Lower leg skin (tissue), 4 donors: ENCODE results near the gene PCED1B. TPM values are rescaled to one million over a fixed set of nuclear protein-coding genes. Genes with fewer than 3 reads are reported as not detected.
"Not testable (repeated sequence)": the region's sequence is repeated elsewhere in the genome, so short reads cannot be mapped to it uniquely, and the experiment has no call there.

Source experiments
- DNase-seq, 2 donors: peaks; one replicate each; pipeline ENCODE4 v3.0.0-alpha.2; 2019; ENCODE audit warnings: low spot score in 2 of 2
- H3K4me3 ChIP-seq: fragments of 200-600 bp; sonication (generic); 2 replicates; pipeline ENCODE4 v1.5.1; 2017; ENCODE audit warnings: mild to moderate bottlenecking, low read depth; ENCODE audit not compliant: poor library complexity, severe bottlenecking
- POLR2A ChIP-seq, 2 donors: fragments of 450-650 bp; IDR thresholded peaks; one replicate each; pipeline ENCODE4 v1.6.1; 2016 to 2017; ENCODE audit warnings: antibody characterized with exemption in 2 of 2, mild to moderate bottlenecking in 1 of 2, moderate library complexity in 1 of 2
- WGBS, 2 donors: methylation state at CpG; one replicate each; pipeline ENCODE4 v1.1.5; 2018; 5-methylcytosine and 5-hydroxymethylcytosine counted together
- intact Hi-C: fragments of 100-400 bp; cut with DNase I; formaldehyde crosslinking; loops from one replicate; pipeline ENCODE4 v1.15.0; 2023; ENCODE audit warnings: low total_unique reads
- total RNA-seq, 4 donors: library from RNA; depleted of rRNA; stranded (reverse); fragments of >200 nt; gene quantifications; one replicate each; pipeline ENCODE4 v1.1.0, GENCODE V29; 2016
- TF ChIP-seq, protein P1 (sequence below), 3 donors: fragments of 450-650 bp; IDR thresholded peaks; one replicate each; pipeline ENCODE4 v1.5.1; 2016; ENCODE audit warnings: antibody characterized with exemption in 3 of 3, mild to moderate bottlenecking in 3 of 3, moderate library complexity in 2 of 3

The PCED1B gene
- total RNA-seq, 4 donors from 2014 or later, result 0.23 to 3.0 (median 0.73) TPM

- 57 to 66% methylated on average over 5 of the region's 5 CpGs for WGBS, 2 donors
- intact Hi-C loops, result no loop called here
- TF ChIP-seq, protein P1, sequence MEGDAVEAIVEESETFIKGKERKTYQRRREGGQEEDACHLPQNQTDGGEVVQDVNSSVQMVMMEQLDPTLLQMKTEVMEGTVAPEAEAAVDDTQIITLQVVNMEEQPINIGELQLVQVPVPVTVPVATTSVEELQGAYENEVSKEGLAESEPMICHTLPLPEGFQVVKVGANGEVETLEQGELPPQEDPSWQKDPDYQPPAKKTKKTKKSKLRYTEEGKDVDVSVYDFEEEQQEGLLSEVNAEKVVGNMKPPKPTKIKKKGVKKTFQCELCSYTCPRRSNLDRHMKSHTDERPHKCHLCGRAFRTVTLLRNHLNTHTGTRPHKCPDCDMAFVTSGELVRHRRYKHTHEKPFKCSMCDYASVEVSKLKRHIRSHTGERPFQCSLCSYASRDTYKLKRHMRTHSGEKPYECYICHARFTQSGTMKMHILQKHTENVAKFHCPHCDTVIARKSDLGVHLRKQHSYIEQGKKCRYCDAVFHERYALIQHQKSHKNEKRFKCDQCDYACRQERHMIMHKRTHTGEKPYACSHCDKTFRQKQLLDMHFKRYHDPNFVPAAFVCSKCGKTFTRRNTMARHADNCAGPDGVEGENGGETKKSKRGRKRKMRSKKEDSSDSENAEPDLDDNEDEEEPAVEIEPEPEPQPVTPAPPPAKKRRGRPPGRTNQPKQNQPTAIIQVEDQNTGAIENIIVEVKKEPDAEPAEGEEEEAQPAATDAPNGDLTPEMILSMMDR (IDR thresholded peaks at IDR 0.05), result no peak
- TF ChIP-seq POLR2A (IDR thresholded peaks at IDR 0.05), result no peak
- DNase-seq, result no peak
- no peak overlapping the region for H3K4me3 ChIP-seq
These were observed 35.1 kb downstream of the PCED1B start for GRCh38 chr12:47114481-47114892.

DNA sequence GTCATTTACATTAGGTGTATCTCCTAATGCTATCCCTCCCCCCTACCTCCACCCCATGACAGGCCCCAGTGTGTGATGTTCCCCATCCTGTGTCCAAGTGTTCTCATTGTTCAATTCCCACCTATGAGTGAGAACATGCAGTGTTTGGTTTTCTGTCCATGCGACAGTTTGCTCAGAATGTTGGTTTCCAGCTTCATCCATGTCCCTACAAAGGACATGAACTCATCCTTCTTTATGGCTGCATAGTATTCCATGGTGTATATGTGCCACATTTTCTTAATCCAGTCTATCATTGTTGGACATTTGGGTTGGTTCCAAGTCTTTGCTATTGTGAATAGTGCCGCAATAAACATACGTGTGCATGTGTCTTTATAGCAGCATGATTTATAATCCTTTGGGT is 37.9 kb downstream of the PCED1B start:
- WGBS, 2 donors, result 74 to 100% methylated on average over 2 to 3 of the region's 3 CpGs
- H3K4me3 ChIP-seq, DNase-seq, intact Hi-C loops: not testable (repeated sequence)

DNA sequence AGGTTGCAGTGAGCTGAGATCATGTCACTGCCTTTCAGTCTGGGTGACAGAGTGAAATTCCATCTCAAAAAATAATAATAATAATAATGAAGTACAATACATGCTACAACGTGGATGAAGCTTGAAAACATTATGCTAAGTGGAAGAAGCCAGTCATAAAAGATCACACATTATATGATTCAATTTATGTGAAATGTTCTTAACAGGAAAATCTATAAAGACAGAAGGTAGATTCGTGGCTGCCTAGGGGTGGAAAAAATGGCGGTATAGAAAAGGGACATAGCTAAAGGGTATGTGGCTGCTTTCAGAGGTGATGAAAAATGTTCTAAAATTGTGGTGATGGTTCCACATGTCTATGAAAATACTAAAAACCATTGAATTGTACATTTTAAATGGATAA is 41.3 kb downstream of the PCED1B start:
- no peak for DNase-seq
- intact Hi-C loops, result no loop called here
- TF ChIP-seq, protein P1 (IDR thresholded peaks at IDR 0.05), result no peak
- TF ChIP-seq POLR2A (IDR thresholded peaks at IDR 0.05), result no peak
- H3K4me3 ChIP-seq, result no peak overlapping the region
- 84 to 90% methylated on average over 3 of the region's 3 CpGs for WGBS, 2 donors

DNA sequence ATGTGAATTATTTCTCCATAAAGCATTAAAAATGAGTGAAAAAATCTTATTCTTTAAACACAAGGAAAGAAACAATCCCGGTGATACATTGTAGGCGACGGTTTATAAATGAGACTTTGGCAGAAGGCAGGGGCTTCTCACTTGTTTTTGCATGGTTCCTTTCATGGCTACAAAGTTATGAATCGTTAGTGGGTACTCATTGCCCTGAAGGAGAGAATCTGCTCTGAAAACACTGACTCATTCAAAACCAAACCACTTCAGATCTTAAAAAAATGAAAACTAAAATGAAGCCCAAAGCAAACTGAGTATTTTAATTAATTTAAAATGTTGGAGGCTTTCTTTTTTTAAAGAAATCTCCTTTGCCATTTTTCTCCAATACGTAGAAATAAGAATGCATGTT is 41.7 kb downstream of the PCED1B start:
- no peak for TF ChIP-seq POLR2A (IDR thresholded peaks at IDR 0.05)
- TF ChIP-seq, protein P1 (IDR thresholded peaks at IDR 0.05), result no peak
- no peak for DNase-seq
- 74 to 76% methylated on average over 5 of the region's 5 CpGs for WGBS, 2 donors
- no peak overlapping the region for H3K4me3 ChIP-seq
- intact Hi-C loops, result no loop called here

DNA sequence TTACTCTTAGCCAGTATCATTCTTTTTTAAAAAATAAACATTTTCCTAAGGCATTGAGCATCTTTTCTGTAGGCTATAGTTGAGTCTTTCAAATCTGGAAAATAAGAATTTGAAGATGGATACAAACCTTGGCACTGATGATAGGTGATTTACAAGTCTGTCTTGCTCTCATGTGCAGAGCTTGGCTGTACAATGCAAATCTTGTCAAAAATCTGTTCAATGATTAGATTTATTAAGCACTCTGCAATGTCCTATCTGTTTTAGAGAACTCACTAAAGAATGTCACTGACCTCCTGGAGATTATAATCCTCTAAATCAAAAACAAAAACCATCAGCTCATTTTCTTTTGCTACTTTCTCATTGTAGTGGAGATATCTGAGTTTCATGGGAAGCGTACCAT is 43.2 kb downstream of the PCED1B start:
- no peak overlapping the region for H3K4me3 ChIP-seq
- no peak for DNase-seq
- TF ChIP-seq, protein P1 (IDR thresholded peaks at IDR 0.05), result no peak
- TF ChIP-seq POLR2A (IDR thresholded peaks at IDR 0.05), result no peak
- 100% methylated on average over 1 of the region's 1 CpG for WGBS, 2 donors
- intact Hi-C loops, result no loop called here

- 47 to 51% methylated on average over 1 of the region's 1 CpG for WGBS, 2 donors
- intact Hi-C loops, result no loop called here
- TF ChIP-seq, protein P1 (IDR thresholded peaks at IDR 0.05), result no peak
- no peak for TF ChIP-seq POLR2A (IDR thresholded peaks at IDR 0.05)
- no peak for DNase-seq
- H3K4me3 ChIP-seq, result no peak overlapping the region
These were observed 44.3 kb downstream of the PCED1B start for GRCh38 chr12:47123730-47124129.
